Activated effector memory CD4-positive, alpha-beta T cell treated with Interleukin-2 at 50 U/mL for 16 hours (primary cell): ENCODE results near the gene KCTD5.

Experiments
- DNase-seq: peaks from one replicate; pipeline ENCODE4 v3.0.0-alpha.2; 2020

Gene KCTD5

GRCh38 chr16:2752850-2753732 lies 70.8 kb downstream of the KCTD5 start:
- DNase-seq = no peak

- no peak for DNase-seq
These were observed 71.4 kb downstream of the KCTD5 start for GRCh38 chr16:2753733-2754020.

DNA sequence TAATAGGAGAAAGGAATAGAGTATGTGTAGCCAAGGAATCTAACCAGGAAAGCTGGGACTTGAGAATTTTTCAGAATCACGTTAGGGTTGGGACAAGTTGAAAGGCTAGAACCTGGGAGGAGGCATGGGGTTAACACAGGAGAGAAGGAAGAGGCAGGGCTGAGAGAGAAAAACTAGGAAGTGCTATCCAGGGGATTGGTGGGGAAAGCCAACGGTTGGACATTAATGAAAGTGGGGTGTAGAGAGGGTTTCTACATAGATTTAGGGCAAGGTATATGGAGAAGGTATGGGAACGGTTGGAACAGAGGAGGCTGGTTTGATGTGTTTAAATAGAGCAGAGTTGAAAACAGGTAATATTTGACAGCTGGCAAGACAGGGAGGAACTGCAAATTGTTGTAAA lies 72.8 kb downstream of the KCTD5 start:
- DNase-seq = no peak

DNA sequence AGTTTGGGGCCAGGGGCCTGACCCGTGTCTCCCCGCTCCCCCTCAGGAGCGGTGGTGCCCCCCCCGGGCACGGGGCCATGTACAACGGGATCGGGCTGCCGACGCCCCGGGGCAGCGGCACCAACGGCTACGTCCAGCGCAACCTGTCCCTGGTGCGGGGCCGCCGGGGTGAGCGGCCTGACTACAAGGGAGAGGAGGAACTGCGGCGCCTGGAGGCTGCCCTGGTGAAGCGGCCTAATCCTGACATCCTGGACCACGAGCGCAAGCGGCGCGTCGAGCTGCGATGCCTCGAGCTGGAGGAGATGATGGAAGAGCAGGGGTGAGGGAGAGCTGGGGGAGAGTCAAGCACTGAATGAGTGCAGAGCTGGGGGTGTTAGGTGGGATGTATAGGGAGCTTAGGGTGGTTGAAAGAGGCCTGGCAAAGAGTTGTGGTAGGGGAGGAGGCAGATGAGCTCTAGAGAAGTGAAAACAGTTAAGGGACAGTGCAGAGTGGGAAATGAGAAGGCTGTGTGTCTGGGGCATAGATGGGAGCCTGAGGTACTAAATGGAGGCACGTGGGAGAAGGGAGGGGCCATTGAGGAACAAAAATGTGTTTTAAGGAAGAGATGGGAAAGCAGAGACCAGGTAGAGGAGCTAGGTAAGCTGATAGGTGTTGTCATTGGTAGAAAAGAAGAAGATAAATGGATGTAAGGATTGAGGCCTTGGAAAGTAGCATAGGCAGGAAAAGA lies 74.1 kb downstream of the KCTD5 start:
- no peak for DNase-seq

DNA sequence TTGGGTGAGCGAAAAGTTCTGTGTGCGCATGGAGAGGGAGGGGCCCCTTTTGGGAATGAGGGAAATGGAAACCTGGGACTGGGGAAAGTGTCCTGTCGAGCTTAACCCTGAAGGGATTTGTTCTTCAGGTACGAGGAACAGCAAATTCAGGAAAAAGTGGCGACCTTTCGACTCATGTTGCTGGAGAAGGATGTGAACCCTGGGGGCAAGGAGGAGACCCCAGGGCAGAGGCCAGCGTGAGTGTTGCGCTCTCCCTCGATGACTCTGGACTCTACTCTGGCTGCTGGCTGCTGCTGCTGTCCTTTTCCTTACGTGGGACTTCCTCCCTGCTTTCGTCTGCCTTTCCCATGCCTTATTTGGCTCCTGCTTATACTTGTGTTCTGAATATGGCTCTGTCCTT lies 75.0 kb downstream of the KCTD5 start:
- DNase-seq = no peak
